ENCODE results near the gene PCNX2. TPM values are rescaled to one million over a fixed set of nuclear protein-coding genes. Genes with fewer than 3 reads are reported as not detected.
"Not testable (repeated sequence)": the region's sequence is repeated elsewhere in the genome, so short reads cannot be mapped to it uniquely, and the experiment has no call there.

PCNX2 gene
- total and polyA plus RNA-seq, 10 of the 15 experiments (the other 5 are each of a cell fraction or from before 2014, with no cell fraction given), result 2.1 to 16.4 (median 8.1) TPM

DNA sequence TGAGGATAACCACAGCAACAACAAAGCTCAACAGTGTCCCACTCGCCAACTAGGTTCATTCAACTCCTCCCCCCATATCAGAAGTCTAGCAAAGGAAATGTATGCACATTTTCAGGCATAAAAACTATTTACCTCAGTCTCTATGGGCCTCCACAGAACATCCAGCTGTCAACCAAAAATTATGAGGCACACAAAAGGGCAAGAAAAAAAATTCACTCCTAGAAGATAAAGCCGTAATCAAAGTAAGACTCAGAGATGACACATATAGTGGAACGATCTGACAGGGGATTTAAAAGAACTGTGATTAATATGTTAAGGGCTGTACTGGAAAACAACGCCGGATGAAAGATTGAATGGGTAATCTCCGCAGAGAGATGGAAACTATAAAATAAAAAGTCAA lies 186.4 kb downstream of the PCNX2 start (continued):
- TF ChIP-seq, protein P1, sequence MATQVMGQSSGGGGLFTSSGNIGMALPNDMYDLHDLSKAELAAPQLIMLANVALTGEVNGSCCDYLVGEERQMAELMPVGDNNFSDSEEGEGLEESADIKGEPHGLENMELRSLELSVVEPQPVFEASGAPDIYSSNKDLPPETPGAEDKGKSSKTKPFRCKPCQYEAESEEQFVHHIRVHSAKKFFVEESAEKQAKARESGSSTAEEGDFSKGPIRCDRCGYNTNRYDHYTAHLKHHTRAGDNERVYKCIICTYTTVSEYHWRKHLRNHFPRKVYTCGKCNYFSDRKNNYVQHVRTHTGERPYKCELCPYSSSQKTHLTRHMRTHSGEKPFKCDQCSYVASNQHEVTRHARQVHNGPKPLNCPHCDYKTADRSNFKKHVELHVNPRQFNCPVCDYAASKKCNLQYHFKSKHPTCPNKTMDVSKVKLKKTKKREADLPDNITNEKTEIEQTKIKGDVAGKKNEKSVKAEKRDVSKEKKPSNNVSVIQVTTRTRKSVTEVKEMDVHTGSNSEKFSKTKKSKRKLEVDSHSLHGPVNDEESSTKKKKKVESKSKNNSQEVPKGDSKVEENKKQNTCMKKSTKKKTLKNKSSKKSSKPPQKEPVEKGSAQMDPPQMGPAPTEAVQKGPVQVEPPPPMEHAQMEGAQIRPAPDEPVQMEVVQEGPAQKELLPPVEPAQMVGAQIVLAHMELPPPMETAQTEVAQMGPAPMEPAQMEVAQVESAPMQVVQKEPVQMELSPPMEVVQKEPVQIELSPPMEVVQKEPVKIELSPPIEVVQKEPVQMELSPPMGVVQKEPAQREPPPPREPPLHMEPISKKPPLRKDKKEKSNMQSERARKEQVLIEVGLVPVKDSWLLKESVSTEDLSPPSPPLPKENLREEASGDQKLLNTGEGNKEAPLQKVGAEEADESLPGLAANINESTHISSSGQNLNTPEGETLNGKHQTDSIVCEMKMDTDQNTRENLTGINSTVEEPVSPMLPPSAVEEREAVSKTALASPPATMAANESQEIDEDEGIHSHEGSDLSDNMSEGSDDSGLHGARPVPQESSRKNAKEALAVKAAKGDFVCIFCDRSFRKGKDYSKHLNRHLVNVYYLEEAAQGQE (IDR thresholded peaks at IDR 0.05; ENCODE audit: low read depth, low read length), result no peak
- TF ChIP-seq PML (IDR thresholded peaks at IDR 0.05; ENCODE audit: low read length) (no peak), STAT3 (IDR thresholded peaks at IDR 0.05; ENCODE audit: low read depth, low read length) (no peak), BHLHE40 (IDR thresholded peaks at IDR 0.05; ENCODE audit: borderline replicate concordance in 1 of 2, low read depth in 2 of 2, low read length in 1 of 2) (no peak), FOXM1 (IDR thresholded peaks at IDR 0.05; ENCODE audit: low read depth, low read length) (no peak), EGR1 (IDR thresholded peaks at IDR 0.05; ENCODE audit: borderline replicate concordance in 1 of 2, low read depth in 2 of 2, low read length in 2 of 2) (no peak), SREBF1 (IDR thresholded peaks at IDR 0.05; ENCODE audit: low read length) (no peak), NR2C1 (IDR thresholded peaks at IDR 0.05) (no peak)
- TF ChIP-seq, protein P2, sequence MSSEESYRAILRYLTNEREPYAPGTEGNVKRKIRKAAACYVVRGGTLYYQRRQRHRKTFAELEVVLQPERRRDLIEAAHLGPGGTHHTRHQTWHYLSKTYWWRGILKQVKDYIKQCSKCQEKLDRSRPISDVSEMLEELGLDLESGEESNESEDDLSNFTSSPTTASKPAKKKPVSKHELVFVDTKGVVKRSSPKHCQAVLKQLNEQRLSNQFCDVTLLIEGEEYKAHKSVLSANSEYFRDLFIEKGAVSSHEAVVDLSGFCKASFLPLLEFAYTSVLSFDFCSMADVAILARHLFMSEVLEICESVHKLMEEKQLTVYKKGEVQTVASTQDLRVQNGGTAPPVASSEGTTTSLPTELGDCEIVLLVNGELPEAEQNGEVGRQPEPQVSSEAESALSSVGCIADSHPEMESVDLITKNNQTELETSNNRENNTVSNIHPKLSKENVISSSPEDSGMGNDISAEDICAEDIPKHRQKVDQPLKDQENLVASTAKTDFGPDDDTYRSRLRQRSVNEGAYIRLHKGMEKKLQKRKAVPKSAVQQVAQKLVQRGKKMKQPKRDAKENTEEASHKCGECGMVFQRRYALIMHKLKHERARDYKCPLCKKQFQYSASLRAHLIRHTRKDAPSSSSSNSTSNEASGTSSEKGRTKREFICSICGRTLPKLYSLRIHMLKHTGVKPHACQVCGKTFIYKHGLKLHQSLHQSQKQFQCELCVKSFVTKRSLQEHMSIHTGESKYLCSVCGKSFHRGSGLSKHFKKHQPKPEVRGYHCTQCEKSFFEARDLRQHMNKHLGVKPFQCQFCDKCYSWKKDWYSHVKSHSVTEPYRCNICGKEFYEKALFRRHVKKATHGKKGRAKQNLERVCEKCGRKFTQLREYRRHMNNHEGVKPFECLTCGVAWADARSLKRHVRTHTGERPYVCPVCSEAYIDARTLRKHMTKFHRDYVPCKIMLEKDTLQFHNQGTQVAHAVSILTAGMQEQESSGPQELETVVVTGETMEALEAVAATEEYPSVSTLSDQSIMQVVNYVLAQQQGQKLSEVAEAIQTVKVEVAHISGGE (CRISPR knock-in tag; IDR thresholded peaks at IDR 0.05), result no peak
- TF ChIP-seq, protein P3, sequence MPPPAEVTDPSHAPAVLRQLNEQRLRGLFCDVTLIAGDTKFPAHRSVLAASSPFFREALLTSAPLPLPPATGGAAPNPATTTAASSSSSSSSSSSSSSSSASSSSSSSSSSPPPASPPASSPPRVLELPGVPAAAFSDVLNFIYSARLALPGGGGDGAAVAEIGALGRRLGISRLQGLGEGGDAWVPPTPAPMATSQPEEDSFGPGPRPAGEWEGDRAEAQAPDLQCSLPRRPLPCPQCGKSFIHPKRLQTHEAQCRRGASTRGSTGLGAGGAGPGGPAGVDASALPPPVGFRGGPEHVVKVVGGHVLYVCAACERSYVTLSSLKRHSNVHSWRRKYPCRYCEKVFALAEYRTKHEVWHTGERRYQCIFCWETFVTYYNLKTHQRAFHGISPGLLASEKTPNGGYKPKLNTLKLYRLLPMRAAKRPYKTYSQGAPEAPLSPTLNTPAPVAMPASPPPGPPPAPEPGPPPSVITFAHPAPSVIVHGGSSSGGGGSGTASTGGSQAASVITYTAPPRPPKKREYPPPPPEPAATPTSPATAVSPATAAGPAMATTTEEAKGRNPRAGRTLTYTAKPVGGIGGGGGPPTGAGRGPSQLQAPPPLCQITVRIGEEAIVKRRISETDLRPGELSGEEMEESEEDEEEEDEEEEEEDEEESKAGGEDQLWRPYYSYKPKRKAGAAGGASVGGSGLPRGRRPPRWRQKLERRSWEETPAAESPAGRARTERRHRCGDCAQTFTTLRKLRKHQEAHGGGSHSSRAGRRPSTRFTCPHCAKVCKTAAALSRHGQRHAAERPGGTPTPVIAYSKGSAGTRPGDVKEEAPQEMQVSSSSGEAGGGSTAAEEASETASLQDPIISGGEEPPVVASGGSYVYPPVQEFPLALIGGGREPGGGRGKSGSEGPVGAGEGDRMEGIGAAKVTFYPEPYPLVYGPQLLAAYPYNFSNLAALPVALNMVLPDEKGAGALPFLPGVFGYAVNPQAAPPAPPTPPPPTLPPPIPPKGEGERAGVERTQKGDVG (CRISPR knock-in tag; IDR thresholded peaks at IDR 0.05), result no peak

DNA sequence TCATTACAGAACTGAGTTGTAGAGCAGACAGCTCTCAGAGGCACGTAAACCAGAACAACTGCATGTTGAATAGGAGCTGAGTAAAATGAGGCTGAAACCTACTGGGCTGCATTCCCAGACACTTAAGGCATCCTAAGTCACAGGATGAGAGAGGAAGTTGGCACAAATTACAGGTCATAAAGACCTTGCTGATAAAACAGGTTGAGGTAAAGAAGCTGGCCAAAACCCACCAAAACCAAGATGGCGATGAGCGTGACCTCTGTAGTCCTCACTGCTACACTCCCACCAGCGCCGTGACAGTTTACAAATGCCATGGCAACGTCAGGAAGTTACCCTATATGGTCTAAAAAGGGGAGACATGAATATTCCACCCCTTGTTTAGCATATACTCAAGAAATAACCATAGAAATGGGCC lies 187.8 kb downstream of the PCNX2 start:
- H3K4me1 ChIP-seq (ENCODE audit: control insufficient read depth, insufficient read depth, low read length); RAD21 ChIA-PET (ENCODE audit: unreplicated experiment); H3K9ac ChIP-seq (ENCODE audit: control insufficient read depth, insufficient read depth, low read length); BruUV-seq (replicated peaks); H3K79me2 ChIP-seq (ENCODE audit: control insufficient read depth, insufficient read depth, low read length); DNase-seq (ENCODE audit: low read depth, low spot score); in situ Hi-C loops (cut with MboI); H3K4me2 ChIP-seq (ENCODE audit: control insufficient read depth, insufficient read depth); H3K27ac ChIP-seq (ENCODE audit: control insufficient read depth, insufficient read depth); H3K9me3 ChIP-seq (replicated peaks; ENCODE audit: control insufficient read depth, insufficient read depth, low read length); H3K36me3 ChIP-seq (ENCODE audit: control insufficient read depth in 2 of 2, insufficient read depth in 2 of 2, low read length in 1 of 2); H2AFZ ChIP-seq (ENCODE audit: control insufficient read depth, low read depth, low read length); CTCF ChIA-PET; H3K4me3 ChIP-seq; H4K20me1 ChIP-seq (ENCODE audit: control insufficient read depth, insufficient read depth); FAIRE-seq; H3K27me3 ChIP-seq (replicated peaks in 1 of 2; ENCODE audit: control insufficient read depth in 2 of 2, insufficient read depth in 2 of 2, low read length in 1 of 2); ATAC-seq; SMC1A ChIA-PET (ENCODE audit: uncharacterized antibody, unreplicated experiment); intact Hi-C loops (cut with micrococcal nuclease; ENCODE audit: unreplicated experiment): not testable (repeated sequence)
- WGBS (ENCODE audit: insufficient coverage, insufficient replicate concordance, low lambda C conversion rate, missing lambda C conversion rate), result 81% methylated on average over 6 of the region's 6 CpGs
- POLR2A ChIA-PET, result interaction anchor here (0.9 kb wide), 1 partner anchor 141 kb away, joined by 3 read pairs; no protein-coding TSS in a partner anchor

Measured in GM12878 (cell line).